IMR-90 (cell line): ENCODE data around the gene MROH7. TPM values are rescaled to one million over a fixed set of nuclear protein-coding genes. Genes with fewer than 3 reads are reported as not detected.

Experiments used
- ATAC-seq: fragments of 200-7000 bp; cut with Tn5 transposase; 2 replicates; pipeline ENCODE4 v1.9.1; 2020; ENCODE audit warnings: low read depth, mild to moderate bottlenecking, moderate library complexity
- BruUV-seq: library from RNA; stranded (reverse); fragments of 400-500 nt; replicated peaks from 2 replicates; lab custom pipeline; 2021; lab: Mats Ljungman, UMichigan
- CTCF ChIA-PET: fragments of 300-600 bp; formaldehyde crosslinking; extraction: SDS; loops from one replicate; lab custom pipeline; 2021; ENCODE audit warnings: antibody characterized with exemption; lab: Yijun Ruan, JAX
- POLR2A ChIA-PET: fragments of 300-600 bp; sonication (Branson Sonifier 250); formaldehyde crosslinking; loops from one replicate; lab custom pipeline; 2022; ENCODE audit warnings: antibody characterized with exemption; ENCODE audit not compliant: unreplicated experiment; lab: Charles Lee
- DNase-seq: peaks from one replicate; pipeline ENCODE4 v3.0.0; 2013
- H2AFZ ChIP-seq: replicated peaks from 2 replicates; pipeline ENCODE3; 2013; ENCODE audit warnings: low read length, mild to moderate bottlenecking; ENCODE audit not compliant: poor library complexity
- H2AK5ac ChIP-seq: 2 replicates; pipeline ENCODE4 v1.6.1; 2013; ENCODE audit warnings: low read depth, low read length, inconsistent platforms
- H2AK9ac ChIP-seq: replicated peaks from 2 replicates; pipeline ENCODE3; 2013; ENCODE audit warnings: mild to moderate bottlenecking, low read depth, low read length, moderate library complexity; ENCODE audit not compliant: poor library complexity
- H2BK120ac ChIP-seq: 2 replicates; pipeline ENCODE4 v1.6.1; 2013; ENCODE audit warnings: low read depth, low read length, inconsistent platforms
- H2BK15ac ChIP-seq: 3 replicates; pipeline ENCODE4 v1.6.1; 2013; ENCODE audit warnings: low read depth, low read length, inconsistent platforms
- H2BK20ac ChIP-seq: 2 replicates; pipeline ENCODE4 v1.6.1; 2013; ENCODE audit warnings: low read depth, mild to moderate bottlenecking, inconsistent platforms, low read length, moderate library complexity
- H2BK5ac ChIP-seq: 2 replicates; pipeline ENCODE4 v1.6.1; 2013; ENCODE audit warnings: mild to moderate bottlenecking, low read depth, low read length, inconsistent platforms; ENCODE audit not compliant: poor library complexity, severe bottlenecking
- H3K14ac ChIP-seq: replicated peaks from 2 replicates; pipeline ENCODE4 v1.6.1; 2013; ENCODE audit warnings: low read depth, low read length, inconsistent platforms
- H3K18ac ChIP-seq: 2 replicates; pipeline ENCODE4 v1.6.1; 2013; ENCODE audit warnings: low read depth, low read length, control low read depth
- H3K23ac ChIP-seq: 2 replicates; pipeline ENCODE4 v1.6.1; 2013; ENCODE audit warnings: low read depth, low read length, inconsistent platforms
- H3K27ac ChIP-seq: 2 replicates; pipeline ENCODE4 v1.5.1; 2013; ENCODE audit warnings: mild to moderate bottlenecking, control low read depth, low read length; ENCODE audit not compliant: insufficient read depth
- H3K27me3 ChIP-seq: 2 replicates; pipeline ENCODE4 v1.6.1; 2013; ENCODE audit warnings: low read length; ENCODE audit not compliant: control insufficient read depth, insufficient read depth
- H3K36me3 ChIP-seq: 2 replicates; pipeline ENCODE4 v1.6.1; 2013; ENCODE audit warnings: low read length, mixed read lengths; ENCODE audit not compliant: control insufficient read depth, insufficient read depth
- H3K4ac ChIP-seq: 2 replicates; pipeline ENCODE4 v1.6.1; 2013; ENCODE audit warnings: low read depth, low read length, inconsistent platforms
- H3K4me1 ChIP-seq: 2 replicates; pipeline ENCODE4 v1.6.1; 2013; ENCODE audit warnings: low read length, mixed read lengths; ENCODE audit not compliant: control insufficient read depth, insufficient read depth
- H3K4me2 ChIP-seq: 2 replicates; pipeline ENCODE4 v1.6.1; 2013; ENCODE audit warnings: low read depth, mild to moderate bottlenecking, control low read depth, low read length, moderate library complexity
- H3K4me3 ChIP-seq: 2 replicates; pipeline ENCODE4 v1.5.1; 2013; ENCODE audit warnings: low read depth, mild to moderate bottlenecking, control low read depth, low read length, moderate library complexity; ENCODE audit not compliant: insufficient read depth
- H3K56ac ChIP-seq: 2 replicates; pipeline ENCODE4 v1.6.1; 2013; ENCODE audit warnings: low read length, inconsistent platforms; ENCODE audit not compliant: insufficient read depth; ENCODE audit errors: extremely low read depth
- H3K79me1 ChIP-seq, 2 experiments: 2 replicates each; pipeline ENCODE4 v1.6.1; 2013; ENCODE audit warnings: low read length in 2 of 2, inconsistent platforms in 1 of 2, low read depth in 1 of 2
- H3K9ac ChIP-seq: 2 replicates; pipeline ENCODE4 v1.6.1; 2013; ENCODE audit warnings: low read depth, low read length, control low read depth
- H3K9me1 ChIP-seq: 2 replicates; pipeline ENCODE4 v1.6.1; 2013; ENCODE audit warnings: low read length, inconsistent platforms; ENCODE audit not compliant: insufficient read depth
- H3K9me3 ChIP-seq: 2 replicates; pipeline ENCODE4 v1.6.1; 2013; ENCODE audit warnings: low read length; ENCODE audit not compliant: control insufficient read depth, insufficient read depth
- H4K20me1 ChIP-seq: 2 replicates; pipeline ENCODE4 v1.6.1; 2013; ENCODE audit warnings: low read length, inconsistent platforms; ENCODE audit not compliant: insufficient read depth
- H4K5ac ChIP-seq: 2 replicates; pipeline ENCODE4 v1.6.1; 2013; ENCODE audit warnings: mild to moderate bottlenecking, low read depth, low read length, control low read depth
- H4K8ac ChIP-seq, 2 experiments: 2 replicates each; pipeline ENCODE4 v1.6.1; 2013; ENCODE audit warnings: low read depth in 2 of 2, low read length in 2 of 2, control low read depth in 1 of 2, inconsistent platforms in 1 of 2
- H4K91ac ChIP-seq: 2 replicates; pipeline ENCODE4 v1.6.1; 2013; ENCODE audit warnings: low read depth, low read length, inconsistent platforms; ENCODE audit not compliant: insufficient read depth
- BHLHE40 ChIP-seq: fragments of 150-350 bp; IDR thresholded peaks from 2 replicates; pipeline ENCODE4 v1.6.1; 2016; ENCODE audit warnings: mild to moderate bottlenecking, low read depth, low read length
- CEBPB ChIP-seq: IDR thresholded peaks from 2 replicates; pipeline ENCODE4 v1.6.1; 2012; ENCODE audit warnings: low read depth, low read length, improper control_type of control experiment
- CHD1 ChIP-seq: IDR thresholded peaks from 2 replicates; pipeline ENCODE4 v1.6.1; 2012; ENCODE audit warnings: low read depth, low read length, improper control_type of control experiment
- FOS ChIP-seq: fragments of 150-350 bp; IDR thresholded peaks from 2 replicates; pipeline ENCODE4 v1.6.1; 2016; ENCODE audit warnings: low read depth, low read length
- MAFK ChIP-seq: IDR thresholded peaks from 2 replicates; pipeline ENCODE4 v1.6.1; 2012; ENCODE audit warnings: low read depth, low read length, improper control_type of control experiment
- MAZ ChIP-seq: IDR thresholded peaks from 2 replicates; pipeline ENCODE4 v1.6.1; 2012; ENCODE audit warnings: low read depth, mild to moderate bottlenecking, low read length, improper control_type of control experiment, moderate library complexity, borderline replicate concordance
- MXI1 ChIP-seq: IDR thresholded peaks from 2 replicates; pipeline ENCODE4 v1.6.1; 2012; ENCODE audit warnings: low read depth, mild to moderate bottlenecking, low read length, moderate library complexity, borderline replicate concordance
- NFE2L2 ChIP-seq: fragments of 150-350 bp; IDR thresholded peaks from 2 replicates; pipeline ENCODE4 v1.6.1; 2016; ENCODE audit warnings: low read depth, mild to moderate bottlenecking, low read length
- POLR2A ChIP-seq: IDR thresholded peaks from 2 replicates; pipeline ENCODE4 v1.6.1; 2012; ENCODE audit warnings: mild to moderate bottlenecking, low read depth, low read length
- RAD21 ChIP-seq: IDR thresholded peaks from 2 replicates; pipeline ENCODE4 v1.6.1; 2012; ENCODE audit warnings: low read length, improper control_type of control experiment
- RCOR1 ChIP-seq: IDR thresholded peaks from 2 replicates; pipeline ENCODE4 v1.6.1; 2012; ENCODE audit warnings: mild to moderate bottlenecking, low read length, improper control_type of control experiment; ENCODE audit not compliant: insufficient replicate concordance
- RFX5 ChIP-seq: IDR thresholded peaks from 2 replicates; pipeline ENCODE4 v1.8.0; 2012; ENCODE audit warnings: low read depth, mild to moderate bottlenecking, low read length, moderate library complexity
- WGBS, 2 experiments: methylation state at CpG; one replicate each; pipeline versions ENCODE4 v1.1.5 to v1.1.7; 2013; ENCODE audit warnings: missing lambda C conversion rate in 2 of 2; ENCODE audit not compliant: insufficient read length in 1 of 2; ENCODE audit errors: extremely low coverage in 2 of 2; 5-methylcytosine and 5-hydroxymethylcytosine counted together
- dilution Hi-C: fragments of 300-500 bp; cut with HindIII; formaldehyde crosslinking; loops from one replicate; pipeline ENCODE4 v1.14.3; 2018; ENCODE audit warnings: low sequenced_read_pairs; ENCODE audit not compliant: unreplicated experiment
- in situ Hi-C: fragments of 300-500 bp; cut with MboI; formaldehyde crosslinking; loops from 3 replicates; pipeline ENCODE4 v1.14.3; 2019; ENCODE audit warnings: low sequenced_read_pairs, inconsistent platforms, mixed read lengths
- intact Hi-C: fragments of 100-400 bp; cut with micrococcal nuclease; formaldehyde crosslinking; loops from 2 replicates; pipeline ENCODE4 v1.10.0; 2022
- polyA plus RNA-seq, 3 experiments: library from polyadenylated mRNA; depleted of rRNA; stranded (reverse); fragments of >200 nt; gene quantifications; 2 replicates each; pipeline ENCODE4 v1.2.3, GENCODE V29; 2012; ENCODE audit warnings: low replicate concordance in 1 of 3
- total RNA-seq: library from RNA; depleted of rRNA; stranded (reverse); fragments of >200 nt; gene quantifications from 2 replicates; pipeline ENCODE4 v1.2.3, GENCODE V29; 2012
- TF ChIP-seq, protein P1 (sequence below): fragments of 150-350 bp; IDR thresholded peaks from 2 replicates; pipeline ENCODE4 v1.6.1; 2016; ENCODE audit warnings: low read depth, mild to moderate bottlenecking, low read length, moderate library complexity, borderline replicate concordance
- TF ChIP-seq, protein P2 (sequence below): fragments of 150-350 bp; IDR thresholded peaks from 2 replicates; pipeline ENCODE4 v1.6.1; 2017; ENCODE audit warnings: mild to moderate bottlenecking, antibody characterized with exemption, low read length, low read depth
- TF ChIP-seq, protein P3 (sequence below): conservative IDR thresholded peaks from 2 replicates; pipeline ENCODE4 v1.5.1; 2012; ENCODE audit warnings: mild to moderate bottlenecking, low read depth, low read length, improper control_type of control experiment

MROH7 gene
- total and polyA plus RNA-seq, 2 of the 4 experiments (the other 2 are of a cell fraction) = not detected

DNA sequence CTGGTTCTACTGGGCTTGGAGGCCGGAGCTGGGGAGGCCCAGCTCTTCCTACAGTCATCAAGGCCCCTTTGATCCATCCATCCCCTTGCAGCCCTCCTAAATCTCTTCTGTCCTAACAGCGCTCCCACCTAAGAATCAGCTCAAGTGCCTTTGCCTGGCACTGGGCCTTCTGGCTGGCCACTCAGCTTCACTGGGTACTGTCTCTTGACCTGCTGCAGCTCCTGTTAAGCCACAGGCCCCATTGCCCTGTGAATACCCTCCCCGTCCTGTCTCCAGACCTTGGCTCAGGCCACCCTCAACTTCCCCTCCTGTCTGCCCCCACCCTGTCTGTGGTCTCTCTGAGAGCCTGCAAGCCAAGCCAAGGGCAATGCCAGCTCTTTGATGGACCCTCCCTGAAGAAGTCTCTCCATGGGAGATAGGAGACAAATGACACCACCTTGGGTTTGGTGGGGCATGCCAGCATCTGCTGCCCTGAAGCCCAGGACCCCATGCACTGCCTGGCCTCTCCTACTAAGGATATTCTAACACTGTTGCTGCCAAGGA is 45.6 kb upstream of the MROH7 start:
- Histone ChIP-seq H3K4me2 (no peak overlapping the region), H2AK9ac (no peak overlapping the region), H3K9ac (no peak overlapping the region), H2AFZ (no peak overlapping the region), H3K9me1 (0 out of 2 replicates have a peak, but pooled peaks cover 3% of the 10 kb centered on the region), H3K9me3 (no peaks in the 10 kb centered on the region), H2BK5ac (no peak overlapping the region), H3K79me1 (no peaks in the 10 kb centered on the region), H3K23ac (no peak overlapping the region), H4K5ac (no peak overlapping the region), H3K4ac (no peak overlapping the region), H3K4me1 (peaks cover 2% of the 10 kb centered on the region; the same call in 1 of the 2 replicates), H4K91ac (no peak overlapping the region), H3K56ac (no peak overlapping the region), H4K8ac (no peak overlapping the region), H2AK5ac (no peak overlapping the region), H2BK20ac (no peak overlapping the region), H3K27ac (no peak overlapping the region), H4K20me1 (no peaks in the 10 kb centered on the region), H2BK120ac (no peak overlapping the region), H2BK15ac (no peak overlapping the region), H3K27me3 (no peaks in the 10 kb centered on the region), H3K14ac (no peak overlapping the region), H3K36me3 (no peaks in the 10 kb centered on the region), H3K4me3 (no peak overlapping the region), H3K18ac (no peak overlapping the region)
- ATAC-seq (no peak), DNase-seq (no peak)
- POLR2A ChIA-PET = no interaction called here
- in situ Hi-C loops = no loop called here
- CTCF ChIA-PET = no interaction called here
- BruUV-seq = no TSS peak
- dilution Hi-C loops = no loop called here
- no peak for TF ChIP-seq RFX5
- TF ChIP-seq NFE2L2 = no peak
- no peak for TF ChIP-seq RCOR1
- no peak for TF ChIP-seq FOS
- no peak for TF ChIP-seq MAZ
- no peak for TF ChIP-seq MXI1
- TF ChIP-seq, protein P1, sequence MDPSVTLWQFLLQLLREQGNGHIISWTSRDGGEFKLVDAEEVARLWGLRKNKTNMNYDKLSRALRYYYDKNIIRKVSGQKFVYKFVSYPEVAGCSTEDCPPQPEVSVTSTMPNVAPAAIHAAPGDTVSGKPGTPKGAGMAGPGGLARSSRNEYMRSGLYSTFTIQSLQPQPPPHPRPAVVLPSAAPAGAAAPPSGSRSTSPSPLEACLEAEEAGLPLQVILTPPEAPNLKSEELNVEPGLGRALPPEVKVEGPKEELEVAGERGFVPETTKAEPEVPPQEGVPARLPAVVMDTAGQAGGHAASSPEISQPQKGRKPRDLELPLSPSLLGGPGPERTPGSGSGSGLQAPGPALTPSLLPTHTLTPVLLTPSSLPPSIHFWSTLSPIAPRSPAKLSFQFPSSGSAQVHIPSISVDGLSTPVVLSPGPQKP = no peak
- TF ChIP-seq CHD1 = no peak
- no peak for TF ChIP-seq MAFK
- TF ChIP-seq RAD21 = no peak
- no peak for TF ChIP-seq BHLHE40
- TF ChIP-seq, protein P2, sequence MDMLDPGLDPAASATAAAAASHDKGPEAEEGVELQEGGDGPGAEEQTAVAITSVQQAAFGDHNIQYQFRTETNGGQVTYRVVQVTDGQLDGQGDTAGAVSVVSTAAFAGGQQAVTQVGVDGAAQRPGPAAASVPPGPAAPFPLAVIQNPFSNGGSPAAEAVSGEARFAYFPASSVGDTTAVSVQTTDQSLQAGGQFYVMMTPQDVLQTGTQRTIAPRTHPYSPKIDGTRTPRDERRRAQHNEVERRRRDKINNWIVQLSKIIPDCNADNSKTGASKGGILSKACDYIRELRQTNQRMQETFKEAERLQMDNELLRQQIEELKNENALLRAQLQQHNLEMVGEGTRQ = no peak
- no peak for TF ChIP-seq CEBPB
- TF ChIP-seq, protein P3, sequence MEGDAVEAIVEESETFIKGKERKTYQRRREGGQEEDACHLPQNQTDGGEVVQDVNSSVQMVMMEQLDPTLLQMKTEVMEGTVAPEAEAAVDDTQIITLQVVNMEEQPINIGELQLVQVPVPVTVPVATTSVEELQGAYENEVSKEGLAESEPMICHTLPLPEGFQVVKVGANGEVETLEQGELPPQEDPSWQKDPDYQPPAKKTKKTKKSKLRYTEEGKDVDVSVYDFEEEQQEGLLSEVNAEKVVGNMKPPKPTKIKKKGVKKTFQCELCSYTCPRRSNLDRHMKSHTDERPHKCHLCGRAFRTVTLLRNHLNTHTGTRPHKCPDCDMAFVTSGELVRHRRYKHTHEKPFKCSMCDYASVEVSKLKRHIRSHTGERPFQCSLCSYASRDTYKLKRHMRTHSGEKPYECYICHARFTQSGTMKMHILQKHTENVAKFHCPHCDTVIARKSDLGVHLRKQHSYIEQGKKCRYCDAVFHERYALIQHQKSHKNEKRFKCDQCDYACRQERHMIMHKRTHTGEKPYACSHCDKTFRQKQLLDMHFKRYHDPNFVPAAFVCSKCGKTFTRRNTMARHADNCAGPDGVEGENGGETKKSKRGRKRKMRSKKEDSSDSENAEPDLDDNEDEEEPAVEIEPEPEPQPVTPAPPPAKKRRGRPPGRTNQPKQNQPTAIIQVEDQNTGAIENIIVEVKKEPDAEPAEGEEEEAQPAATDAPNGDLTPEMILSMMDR = no peak
- no peak for TF ChIP-seq POLR2A
- 100% methylated on average over 1 of the region's 3 CpGs; no CpG with 5 or more reads in 1 of the 2 experiments for WGBS, 2 experiments
- intact Hi-C loops = no loop called here
